HL-60 (cell line): Measurements from ENCODE around the gene CLCN4.

Experiments
- TF ChIP-seq, protein P1 (sequence below): IDR thresholded peaks from one replicate; pipeline ENCODE4 v1.5.1; 2011; ENCODE audit warnings: low read length, control low read depth, inconsistent platforms; ENCODE audit not compliant: insufficient read depth
- TF ChIP-seq, protein P2 (sequence below): IDR thresholded peaks from 2 replicates; pipeline ENCODE4 v1.6.1; 2012; ENCODE audit warnings: low read depth; ENCODE audit not compliant: insufficient replicate concordance

DNA sequence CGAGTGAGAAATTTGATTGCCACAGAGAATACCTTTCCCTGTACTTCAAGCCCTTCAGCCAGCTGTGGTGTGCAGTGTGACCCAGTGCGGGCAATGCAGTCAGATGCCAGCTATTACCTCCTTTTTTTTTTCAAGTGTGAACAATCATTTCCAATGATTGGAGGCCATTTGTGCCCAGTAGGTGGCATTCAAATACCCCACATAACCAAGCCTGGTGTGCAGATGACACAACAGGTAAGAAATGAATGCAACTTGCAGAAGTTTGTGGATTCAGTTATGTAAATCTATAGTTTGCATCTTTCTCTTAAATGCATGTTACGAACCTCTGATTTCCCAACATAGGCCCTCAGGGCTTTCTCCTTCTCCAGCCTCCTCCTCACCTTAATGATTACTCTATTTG is 98.0 kb downstream of the CLCN4 start:
- TF ChIP-seq, protein P1, sequence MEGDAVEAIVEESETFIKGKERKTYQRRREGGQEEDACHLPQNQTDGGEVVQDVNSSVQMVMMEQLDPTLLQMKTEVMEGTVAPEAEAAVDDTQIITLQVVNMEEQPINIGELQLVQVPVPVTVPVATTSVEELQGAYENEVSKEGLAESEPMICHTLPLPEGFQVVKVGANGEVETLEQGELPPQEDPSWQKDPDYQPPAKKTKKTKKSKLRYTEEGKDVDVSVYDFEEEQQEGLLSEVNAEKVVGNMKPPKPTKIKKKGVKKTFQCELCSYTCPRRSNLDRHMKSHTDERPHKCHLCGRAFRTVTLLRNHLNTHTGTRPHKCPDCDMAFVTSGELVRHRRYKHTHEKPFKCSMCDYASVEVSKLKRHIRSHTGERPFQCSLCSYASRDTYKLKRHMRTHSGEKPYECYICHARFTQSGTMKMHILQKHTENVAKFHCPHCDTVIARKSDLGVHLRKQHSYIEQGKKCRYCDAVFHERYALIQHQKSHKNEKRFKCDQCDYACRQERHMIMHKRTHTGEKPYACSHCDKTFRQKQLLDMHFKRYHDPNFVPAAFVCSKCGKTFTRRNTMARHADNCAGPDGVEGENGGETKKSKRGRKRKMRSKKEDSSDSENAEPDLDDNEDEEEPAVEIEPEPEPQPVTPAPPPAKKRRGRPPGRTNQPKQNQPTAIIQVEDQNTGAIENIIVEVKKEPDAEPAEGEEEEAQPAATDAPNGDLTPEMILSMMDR: no peak
- TF ChIP-seq, protein P2, sequence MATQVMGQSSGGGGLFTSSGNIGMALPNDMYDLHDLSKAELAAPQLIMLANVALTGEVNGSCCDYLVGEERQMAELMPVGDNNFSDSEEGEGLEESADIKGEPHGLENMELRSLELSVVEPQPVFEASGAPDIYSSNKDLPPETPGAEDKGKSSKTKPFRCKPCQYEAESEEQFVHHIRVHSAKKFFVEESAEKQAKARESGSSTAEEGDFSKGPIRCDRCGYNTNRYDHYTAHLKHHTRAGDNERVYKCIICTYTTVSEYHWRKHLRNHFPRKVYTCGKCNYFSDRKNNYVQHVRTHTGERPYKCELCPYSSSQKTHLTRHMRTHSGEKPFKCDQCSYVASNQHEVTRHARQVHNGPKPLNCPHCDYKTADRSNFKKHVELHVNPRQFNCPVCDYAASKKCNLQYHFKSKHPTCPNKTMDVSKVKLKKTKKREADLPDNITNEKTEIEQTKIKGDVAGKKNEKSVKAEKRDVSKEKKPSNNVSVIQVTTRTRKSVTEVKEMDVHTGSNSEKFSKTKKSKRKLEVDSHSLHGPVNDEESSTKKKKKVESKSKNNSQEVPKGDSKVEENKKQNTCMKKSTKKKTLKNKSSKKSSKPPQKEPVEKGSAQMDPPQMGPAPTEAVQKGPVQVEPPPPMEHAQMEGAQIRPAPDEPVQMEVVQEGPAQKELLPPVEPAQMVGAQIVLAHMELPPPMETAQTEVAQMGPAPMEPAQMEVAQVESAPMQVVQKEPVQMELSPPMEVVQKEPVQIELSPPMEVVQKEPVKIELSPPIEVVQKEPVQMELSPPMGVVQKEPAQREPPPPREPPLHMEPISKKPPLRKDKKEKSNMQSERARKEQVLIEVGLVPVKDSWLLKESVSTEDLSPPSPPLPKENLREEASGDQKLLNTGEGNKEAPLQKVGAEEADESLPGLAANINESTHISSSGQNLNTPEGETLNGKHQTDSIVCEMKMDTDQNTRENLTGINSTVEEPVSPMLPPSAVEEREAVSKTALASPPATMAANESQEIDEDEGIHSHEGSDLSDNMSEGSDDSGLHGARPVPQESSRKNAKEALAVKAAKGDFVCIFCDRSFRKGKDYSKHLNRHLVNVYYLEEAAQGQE: no peak
